NK-92 (cell line): ENCODE results near the gene MRAS.

Experiments used
- DNase-seq: peaks from one replicate; lab custom pipeline; 2025; ENCODE audit not compliant: unreplicated experiment; lab: John Stamatoyannopoulos, UW

MRAS gene

DNA sequence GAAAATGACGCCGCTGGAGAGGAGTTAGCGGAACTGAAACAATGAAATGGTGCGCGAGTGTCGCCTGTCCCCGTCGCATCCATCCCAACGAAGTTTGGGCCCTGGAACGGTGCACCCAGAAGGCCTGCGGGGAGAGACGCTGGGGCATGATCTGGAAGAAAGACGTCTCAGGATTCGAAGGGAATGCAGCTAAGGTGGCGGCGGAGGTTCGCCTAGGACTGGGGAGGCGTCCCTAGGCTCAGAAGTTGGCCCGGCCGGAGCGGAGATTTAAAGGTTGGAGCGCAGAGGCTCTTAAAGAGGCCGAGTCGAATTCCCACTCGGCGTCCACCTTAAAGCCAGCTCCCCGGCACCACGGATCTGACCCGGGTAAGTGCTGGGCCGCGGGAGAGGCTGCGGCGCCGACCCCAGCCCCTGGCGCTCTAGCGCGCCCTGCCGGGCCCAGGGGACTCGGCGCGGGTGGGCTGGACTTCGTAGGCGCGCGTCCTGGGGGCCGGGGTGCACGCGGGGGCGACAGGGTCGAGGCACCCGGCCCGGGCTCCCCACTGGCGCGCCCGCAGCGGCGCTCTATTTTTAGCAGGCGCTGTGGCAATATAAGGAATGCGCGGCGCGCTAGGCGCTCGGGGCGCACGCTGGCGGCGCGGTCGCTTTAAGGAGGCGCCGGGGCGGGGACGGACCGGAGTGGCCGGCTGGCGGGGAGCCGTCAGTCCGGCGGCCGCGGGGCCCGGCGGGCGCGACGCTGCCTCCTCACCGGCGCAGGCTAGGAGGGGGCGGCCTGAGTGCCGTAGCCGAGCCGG is at the start of gene MRAS:
Gene MRAS (plus strand): TSS at position 620 of the 794 bp plus-strand sequence. CDS start 24,305 bp downstream, outside the sequence.
- no peak for DNase-seq

DNA sequence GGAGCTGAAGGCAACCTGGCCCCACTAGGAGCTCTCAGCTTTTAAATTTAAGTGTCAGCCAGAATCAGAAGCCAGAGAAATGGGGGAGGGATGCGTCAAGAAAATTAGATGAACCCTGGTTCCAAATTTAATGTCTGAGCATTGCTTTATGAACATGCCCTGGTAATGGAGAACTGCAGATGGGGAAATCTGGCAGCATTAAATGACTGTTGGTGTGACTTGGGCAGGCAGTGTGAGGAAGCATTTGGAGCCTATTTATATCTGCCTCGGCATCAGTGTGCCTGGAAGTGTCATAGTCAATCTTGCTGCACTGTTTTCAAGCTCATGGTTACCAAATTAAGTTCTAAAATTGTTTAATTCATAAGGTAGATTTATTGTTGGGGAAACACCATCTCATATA is 47.7 kb upstream of the MRAS start:
- DNase-seq: no peak

DNA sequence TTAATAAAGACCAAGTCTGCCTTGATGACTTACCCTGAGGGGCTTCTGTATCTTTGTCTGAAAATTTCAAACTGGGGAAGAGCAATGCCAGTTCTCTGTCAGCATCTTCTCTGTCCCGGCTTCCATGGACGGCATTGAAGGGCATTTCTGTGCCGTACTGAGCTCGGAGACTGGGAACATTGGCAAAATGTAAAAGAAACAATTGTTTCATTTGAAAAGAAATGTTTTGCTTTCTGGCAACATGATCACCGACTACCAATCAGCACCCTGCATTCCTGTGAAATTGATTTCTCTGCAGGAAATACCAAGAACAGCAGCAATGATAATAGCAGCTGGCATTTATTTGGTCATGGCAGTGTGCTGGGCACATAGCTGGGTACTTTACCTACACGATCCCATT is 44.9 kb upstream of the MRAS start:
- no peak for DNase-seq

DNA sequence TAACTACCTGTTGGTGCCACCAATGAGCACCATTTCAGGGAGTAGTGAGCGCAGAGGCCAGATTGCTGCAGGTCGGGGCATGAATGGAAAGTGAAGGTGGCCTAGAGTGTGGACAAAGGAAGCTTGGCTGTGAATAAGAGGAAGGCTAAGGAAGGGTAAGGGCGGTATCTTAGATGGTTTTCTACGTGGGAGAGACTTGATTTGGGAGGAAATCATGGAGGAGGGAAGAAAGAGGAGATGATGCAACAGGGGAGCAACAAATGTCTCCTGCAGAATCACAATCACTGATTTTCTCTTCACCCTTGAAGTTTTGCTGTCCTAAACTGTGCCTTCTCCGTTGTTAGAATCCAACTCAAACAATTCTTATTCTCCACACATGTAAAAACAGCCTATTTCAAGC is 40.5 kb upstream of the MRAS start:
- no peak for DNase-seq

DNA sequence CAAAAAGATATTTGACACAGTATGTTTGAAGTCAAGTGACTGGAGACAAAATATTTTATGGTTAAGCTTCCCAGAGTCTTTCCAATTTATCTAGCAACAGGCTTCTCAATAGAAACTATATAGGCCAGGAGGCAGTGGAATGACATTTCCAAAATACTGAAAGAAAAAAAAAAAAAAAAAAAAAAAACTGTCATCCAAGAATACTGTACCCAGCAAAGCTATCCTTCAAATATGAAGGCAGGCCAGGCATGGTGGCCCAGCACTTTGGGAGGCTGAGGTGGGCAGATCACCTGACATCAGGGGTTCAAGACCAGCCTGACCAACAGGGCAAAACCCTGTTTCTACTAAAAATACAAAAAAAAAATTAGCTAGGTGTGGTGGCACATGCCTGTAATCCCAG is 39.6 kb upstream of the MRAS start:
- no peak for DNase-seq

DNA sequence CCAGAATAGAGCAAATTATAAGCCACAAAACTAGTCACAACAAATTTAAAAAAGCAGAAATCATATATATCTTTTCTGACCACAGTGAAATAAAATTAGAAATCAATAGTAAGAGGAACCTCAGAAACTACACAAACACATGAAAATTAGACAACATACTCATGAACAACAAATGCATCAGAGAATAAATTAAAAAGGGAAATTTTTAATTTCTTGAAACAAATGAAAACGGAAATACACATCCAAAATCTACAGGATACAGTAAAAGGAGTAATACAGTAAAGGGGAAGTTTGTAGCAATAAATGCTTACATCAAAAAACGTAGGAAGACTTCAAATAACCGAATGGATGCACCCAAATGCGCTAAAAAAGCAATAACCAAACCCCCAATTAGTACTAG is 37.9 kb upstream of the MRAS start:
- DNase-seq: no peak

DNA sequence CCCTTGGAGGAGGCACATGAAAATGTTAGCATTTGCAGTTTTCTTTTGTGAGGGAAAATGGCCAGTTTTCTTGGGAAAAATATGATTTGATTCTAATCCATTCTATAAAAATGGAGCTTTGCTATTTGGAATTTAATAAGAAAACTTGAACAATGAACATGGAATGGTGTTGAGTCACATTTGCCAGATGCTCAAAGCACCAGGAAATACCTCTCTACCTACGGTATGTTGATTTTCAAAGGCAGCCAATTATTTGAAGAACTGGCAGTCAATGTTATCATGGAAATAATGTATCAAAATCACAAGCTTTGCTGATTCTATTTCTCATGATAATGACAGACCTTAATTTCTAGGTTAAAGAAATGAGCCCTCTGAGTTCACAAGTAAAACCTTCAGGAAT is 33.6 kb upstream of the MRAS start:
- DNase-seq: no peak

DNA sequence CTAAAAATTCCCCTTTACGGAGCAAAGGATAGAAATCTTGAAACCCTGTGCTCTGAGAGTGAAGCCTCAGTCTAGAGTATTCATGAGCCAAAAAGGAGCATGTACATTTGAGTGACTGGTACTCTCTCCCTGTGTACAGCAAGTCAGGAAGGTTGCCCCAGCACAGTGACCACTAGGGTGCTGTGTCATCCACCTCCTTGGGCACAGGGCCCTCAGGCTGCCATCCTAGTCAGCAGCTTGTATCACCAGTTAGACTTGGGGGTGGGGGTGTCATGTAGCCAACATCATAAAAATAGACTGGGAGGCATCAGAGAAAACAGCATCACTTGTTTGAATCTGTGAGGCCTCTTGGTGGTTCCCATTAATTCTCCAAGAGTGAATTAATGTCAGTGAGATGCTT is 30.7 kb upstream of the MRAS start:
- DNase-seq: no peak

DNA sequence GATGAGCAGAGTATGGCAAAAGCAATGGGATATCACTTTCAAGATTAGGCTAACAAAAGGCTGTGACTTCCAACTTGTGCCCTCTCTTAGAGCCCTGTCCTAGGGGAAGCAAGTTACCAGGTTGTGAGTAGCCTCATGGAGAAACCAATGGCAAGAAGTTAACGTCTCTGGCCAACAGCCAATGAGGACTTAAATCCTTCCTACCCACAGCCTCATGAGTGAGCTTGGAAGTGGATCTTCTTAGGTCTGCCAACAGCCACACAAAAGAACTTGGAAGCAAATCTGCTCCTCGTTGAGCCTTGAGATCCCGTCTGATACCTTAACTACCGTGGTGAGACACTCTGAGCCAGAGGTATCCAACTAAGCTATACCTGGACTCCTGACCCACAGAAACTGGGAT is 24.4 kb upstream of the MRAS start:
- DNase-seq: no peak

DNA sequence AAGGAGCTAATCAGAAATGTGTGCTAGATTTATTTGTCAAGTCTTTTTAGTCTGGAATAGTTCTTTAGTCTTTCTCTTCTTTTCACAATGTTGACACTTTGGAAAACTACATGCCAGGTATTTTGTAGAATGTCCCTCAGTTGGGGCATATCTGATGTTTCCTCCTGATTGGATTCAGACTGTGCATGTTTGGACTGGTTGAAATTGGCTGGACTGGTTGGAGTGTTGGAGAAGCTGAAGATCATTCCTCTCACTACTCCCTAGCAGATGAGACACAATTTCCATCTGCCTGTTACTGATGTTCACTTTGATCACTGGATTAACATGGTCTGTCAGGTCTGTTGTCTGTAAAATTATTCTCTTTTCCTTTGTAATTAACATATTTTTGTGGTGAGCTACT is 22.4 kb upstream of the MRAS start:
- no peak for DNase-seq

DNA sequence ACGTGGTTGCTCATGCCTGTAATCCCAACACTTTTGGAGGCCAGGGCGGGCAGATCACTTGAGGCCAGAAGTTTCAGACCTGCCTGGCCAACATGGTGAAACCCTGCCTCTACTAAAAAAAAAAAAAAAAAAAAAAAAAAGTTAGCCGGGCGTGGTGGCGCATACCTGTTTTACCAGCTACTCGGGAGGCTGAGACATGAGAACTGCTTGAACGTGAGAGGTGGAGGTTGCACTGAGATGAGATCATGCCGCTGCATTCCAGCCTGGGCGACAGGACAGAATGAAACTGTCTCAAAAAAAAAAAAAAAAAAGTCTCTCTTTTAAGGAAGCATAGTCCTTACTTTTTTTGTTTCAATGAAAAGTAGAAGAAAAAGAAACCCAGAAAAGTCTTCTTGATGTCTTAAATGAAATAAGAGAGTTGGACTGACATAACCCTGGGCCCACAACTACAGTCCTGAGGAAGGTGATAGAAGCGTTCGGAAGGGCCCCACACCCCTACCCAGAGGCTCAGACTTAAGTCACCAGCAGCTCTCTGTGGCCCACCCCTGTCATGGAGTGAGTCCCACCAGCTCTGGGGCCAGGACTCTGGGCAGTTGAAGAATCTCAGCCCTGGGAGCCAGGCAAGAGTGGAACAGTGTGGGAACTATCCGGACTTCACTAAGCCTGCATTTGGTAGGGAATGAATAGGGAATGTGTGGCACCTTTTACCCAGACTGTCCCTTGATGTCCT is 21.3 kb upstream of the MRAS start:
- no peak for DNase-seq

DNA sequence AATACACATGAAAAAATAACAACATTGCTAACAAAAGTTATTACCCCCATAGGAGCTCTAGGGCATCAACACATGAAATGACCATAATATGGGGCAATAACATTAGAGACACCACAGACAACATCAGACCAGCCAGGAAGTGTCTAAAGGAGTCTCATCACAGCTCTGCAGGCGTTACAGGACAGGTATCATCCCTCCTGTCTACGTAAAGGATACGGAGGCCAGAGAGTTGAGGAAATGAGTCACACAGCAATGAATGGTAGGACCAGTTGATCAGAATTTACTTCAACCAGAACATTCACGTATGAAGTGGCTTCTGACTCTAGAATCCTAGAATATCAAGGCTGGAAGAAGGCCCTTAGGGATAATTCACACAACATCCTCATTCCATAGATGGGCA is 20.5 kb upstream of the MRAS start:
- DNase-seq: no peak

DNA sequence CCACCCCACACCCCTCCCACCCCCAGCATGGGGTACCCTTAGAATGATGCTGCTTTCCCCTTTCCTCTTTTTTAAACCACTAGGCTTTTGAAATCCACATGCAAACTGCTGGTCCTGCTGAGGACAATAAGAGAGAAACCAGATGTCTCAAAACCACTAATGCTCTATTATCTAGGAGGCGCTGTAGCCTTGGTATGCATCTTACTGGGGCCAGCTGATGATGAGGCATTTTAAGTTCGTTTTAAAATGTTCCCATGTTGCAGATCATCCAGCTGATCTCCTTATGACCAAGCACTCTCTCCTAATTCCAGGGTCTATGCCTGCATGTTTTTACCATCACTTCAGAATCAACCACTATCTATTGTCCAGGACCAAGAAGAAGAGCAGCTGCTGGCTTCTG is 20.0 kb upstream of the MRAS start:
- DNase-seq: no peak

DNA sequence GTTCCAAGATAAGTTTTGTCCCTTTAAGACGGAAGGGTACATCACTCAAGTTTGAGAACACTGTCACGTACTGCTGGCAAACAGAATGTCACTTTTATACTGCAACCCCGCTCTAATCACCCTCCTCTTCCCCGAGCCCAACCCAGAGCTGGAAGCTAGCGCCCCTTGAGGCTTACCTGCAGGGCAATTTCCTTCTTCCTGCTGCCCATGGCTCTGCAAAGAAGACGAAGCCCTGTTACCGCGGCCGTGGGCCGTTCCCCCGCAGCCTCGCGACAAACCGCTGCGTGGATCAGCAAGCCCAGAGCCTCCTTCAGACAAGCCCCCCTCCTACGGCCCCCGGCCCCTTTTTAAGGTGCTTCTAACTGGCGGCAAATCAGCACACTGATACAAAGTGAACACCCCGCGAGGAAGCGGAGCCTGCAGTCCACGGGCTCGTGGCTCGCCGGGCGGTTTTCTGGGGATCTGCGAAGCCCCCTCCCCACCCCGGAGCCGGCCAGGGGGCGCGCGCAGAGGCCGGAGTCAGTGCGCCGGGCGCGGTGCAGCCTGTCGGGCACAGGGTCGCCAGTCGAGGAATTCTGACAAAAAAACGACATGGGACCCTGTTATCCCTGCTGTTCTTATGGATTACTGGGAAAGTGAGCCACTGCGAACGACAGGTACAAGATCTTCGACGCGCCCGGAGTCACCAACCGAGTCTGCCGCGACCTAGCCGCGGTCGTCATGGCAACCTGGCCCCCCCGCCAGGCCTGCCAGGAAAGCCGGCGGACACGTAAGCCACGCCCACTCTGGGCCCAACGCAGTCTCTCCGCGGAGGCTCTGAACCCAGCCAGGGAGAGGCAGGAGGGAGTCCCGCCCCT is 19.0 kb upstream of the MRAS start, which contains the start of gene NME9:
Gene NME9 (minus strand): TSS at position 725 of the 857 bp plus-strand sequence. CDS start 516 bp downstream, at position 209.
- DNase-seq: peak; percentile 23

DNA sequence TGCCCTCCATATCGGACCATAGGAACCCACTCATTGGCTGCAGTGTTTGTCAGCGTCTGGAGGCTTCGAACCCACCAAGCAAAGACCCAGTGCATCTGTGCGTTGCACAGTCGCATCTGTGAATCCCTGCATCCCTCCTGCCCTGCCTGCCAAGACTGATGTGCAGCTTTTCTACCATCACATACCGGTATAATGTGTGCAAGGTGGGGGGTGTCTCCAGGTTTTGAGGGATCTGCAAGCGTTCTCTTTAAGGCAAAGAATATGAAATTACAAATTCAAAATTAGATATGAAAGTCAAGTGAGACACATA is 18.4 kb upstream of the MRAS start:
- DNase-seq: no peak

DNA sequence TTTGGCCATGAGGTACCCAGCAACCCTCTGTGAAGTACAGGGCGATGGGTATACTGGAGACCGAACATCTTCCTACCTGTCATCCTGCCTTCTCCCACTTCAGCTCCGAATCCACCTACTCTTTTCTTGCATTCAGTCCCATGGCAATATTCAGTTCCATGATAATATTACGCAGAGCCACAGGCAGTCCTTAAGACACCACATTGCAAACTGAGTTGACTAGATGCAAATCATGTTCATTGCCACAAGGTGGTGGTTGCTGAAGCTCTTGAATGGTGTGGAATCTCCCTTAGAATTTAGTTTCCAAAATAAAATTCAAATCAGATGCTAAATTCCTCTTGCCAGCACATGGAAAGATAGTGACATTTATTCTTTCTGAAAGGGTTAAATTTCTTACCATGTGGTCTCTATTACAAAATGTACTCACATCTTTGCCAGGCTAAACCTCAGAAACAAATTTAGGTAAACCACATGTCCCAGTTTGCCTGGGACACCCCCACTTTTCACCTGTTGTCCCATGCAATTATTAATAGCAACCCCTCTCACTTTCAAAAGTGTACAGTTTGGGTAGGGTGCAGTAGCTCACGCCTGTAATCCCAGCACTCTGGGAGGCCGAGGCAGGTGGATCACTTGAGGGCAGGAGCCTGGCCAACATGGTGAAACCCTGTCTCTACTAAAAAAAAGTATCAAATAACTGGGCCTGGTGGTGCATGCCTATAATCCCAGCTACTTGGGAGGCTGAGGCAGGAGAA is 17.1 kb upstream of the MRAS start:
- no peak for DNase-seq

DNA sequence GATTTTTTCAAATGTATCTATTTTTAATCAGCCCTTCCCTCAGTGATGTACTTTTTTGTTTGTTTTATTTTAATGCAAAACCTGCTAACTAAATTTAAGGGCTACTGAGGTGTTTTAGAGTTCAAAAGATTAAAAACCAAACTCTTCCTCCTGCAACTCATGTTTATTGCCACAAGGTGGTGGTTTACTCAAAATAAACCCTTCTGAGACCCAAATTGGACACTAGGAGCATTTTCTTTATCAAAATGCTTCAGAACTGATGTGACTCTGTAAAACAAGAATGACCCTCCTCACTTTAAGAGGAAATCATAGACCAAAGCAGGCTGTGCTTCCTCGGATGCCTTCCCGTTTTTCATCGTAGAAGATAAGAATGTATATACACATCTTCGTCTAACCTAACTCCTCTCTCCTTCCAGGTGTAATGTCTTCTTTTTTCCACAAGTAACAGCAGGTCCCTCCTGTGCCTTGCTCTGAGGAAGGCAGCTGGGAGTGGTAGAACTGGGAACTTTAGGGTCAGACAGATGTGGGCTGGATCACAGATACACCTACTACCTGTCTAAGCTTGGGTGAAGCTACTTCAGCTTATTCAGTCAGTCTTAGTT is 15.8 kb upstream of the MRAS start:
- no peak for DNase-seq

DNA sequence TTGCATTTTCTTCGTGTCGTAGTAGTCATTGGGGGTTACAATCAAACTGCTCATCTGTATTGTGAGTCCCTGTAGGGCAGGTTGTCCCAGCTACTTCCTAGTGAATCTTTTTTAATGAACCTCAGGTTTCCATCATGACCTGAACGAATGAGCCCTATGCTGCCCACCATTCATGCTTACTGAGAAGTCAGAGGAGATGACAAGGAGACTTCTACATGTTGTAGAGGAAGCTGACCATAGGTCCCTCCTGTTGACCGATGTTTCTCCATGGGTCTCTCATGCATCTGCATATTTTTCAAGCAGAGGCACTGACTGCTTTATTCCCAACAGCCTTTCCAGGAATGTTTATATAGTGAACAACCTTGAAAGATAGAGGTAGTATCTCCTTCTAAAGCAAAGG is 13.8 kb upstream of the MRAS start:
- DNase-seq: no peak

DNA sequence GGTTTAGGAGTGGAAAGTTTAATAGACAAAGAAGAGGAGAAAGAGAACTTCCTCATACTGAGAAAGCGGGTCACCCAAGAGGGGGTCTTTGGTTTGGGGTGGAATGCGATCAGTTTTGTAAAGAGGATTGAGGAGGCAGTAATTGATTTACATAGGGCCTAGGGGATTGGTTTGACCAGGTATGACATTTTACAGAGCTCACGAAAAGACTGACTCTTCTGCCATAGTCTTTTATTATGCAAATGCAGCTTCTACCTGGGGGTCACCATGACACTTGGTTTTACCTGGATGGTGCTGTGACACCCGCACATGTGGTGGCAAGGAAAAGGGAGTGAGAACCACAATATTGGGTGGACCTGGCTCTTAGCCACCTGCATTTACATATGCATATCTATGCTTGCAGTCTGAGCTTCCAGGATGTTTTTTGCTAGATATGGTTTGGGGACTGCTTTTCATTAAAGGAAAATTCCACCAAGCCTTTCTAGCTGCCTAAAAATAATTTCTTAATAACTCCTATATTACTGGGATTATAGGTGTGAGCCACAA is 11.9 kb upstream of the MRAS start:
- DNase-seq: no peak

DNA sequence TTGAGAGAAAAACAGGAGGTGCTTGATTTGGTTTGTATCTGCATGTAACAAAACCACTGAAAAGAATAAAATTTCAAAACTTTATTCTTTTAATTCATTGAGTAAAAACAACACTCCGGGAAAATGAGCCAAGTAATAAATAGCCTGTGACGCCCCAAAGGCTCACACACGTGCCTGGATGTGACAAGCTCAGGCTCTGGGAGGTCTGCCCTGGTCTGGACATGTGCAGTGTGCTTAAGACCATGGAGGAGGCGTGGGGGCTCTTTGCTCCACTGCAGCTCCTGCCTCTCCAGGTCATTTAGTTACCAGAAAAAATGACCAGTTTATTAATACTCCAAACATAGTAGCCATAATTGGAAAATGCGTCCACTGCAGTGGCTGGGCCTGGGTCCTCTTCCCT is 10.1 kb upstream of the MRAS start:
- DNase-seq: no peak
